GM12801 (cell line): ENCODE data around the gene RAB15.

Experiments used
- CTCF ChIP-seq: IDR thresholded peaks from one replicate; pipeline ENCODE4 v1.5.1; 2011; ENCODE audit warnings: control low read depth; ENCODE audit not compliant: insufficient read length; ENCODE audit errors: extremely low read depth

RAB15 gene

GRCh38 chr14:64914237-64915028 is 57.7 kb downstream of the RAB15 start, which contains the start of gene CHURC1:
TSS of gene CHURC1 (plus strand) at chr14:64914455. CDS start at chr14:64914496, 41 bp downstream.
- no peak for TF ChIP-seq CTCF

DNA sequence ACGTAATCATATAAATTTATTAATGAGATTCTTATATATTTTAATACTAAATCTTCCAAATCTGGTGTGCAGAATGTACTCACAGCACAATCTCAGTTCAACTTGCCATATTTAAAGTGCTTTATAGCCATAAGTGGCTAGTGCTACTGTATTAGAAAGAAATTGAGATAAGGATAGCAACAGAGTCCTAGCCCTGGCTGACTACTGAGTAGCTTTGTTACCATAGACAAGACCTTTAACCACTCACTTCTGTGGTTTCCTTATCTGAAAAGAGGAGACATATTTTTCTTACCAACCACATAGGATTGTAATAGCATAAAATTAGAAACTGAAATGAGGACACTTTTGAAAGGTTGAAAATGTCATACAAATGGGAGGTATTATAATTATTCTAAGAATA is 59.9 kb downstream of the RAB15 start:
- no peak for TF ChIP-seq CTCF

GRCh38 chr14:64910847-64911495 is 61.2 kb downstream of the RAB15 start:
- no peak for TF ChIP-seq CTCF

GRCh38 chr14:64906022-64906421 is 66.1 kb downstream of the RAB15 start:
- no peak for TF ChIP-seq CTCF

DNA sequence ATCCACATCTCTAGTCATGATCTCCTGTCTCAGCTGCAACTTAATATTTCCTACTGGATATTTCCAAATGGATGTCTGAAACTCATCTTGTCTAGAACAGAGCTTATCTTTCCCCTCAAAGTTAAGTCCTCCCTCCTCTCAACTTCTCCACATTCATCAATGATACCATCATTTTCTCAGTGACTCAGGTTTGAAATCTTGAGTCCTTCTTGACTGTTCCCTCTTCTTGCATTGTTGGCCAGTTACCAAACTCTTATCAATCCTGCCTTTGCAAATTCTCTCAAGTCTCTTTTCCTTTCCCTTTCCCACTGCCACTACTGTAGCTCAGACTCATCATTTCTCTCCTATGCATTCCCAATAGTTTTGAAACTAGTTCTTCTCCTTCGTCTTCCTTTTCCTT is 72.2 kb downstream of the RAB15 start:
- TF ChIP-seq CTCF = no peak
